IPS-NIHi7 (cell line): ENCODE results near the gene ZFYVE28.

Source experiments
- DNase-seq: peaks from one replicate; pipeline ENCODE4 v3.0.0; 2012; ENCODE audit warnings: mixed read lengths; ENCODE audit errors: extremely low spot score

Gene ZFYVE28

GRCh38 chr4:2304321-2304876 is 114.0 kb downstream of the ZFYVE28 start:
- DNase-seq, result peak; percentile 8

- DNase-seq, result no peak
These were observed 114.6 kb downstream of the ZFYVE28 start for GRCh38 chr4:2303686-2304320.

GRCh38 chr4:2303121-2303685 is 115.2 kb downstream of the ZFYVE28 start:
- DNase-seq, result no peak

GRCh38 chr4:2302387-2303119 is 115.9 kb downstream of the ZFYVE28 start:
- DNase-seq, result no peak

- DNase-seq, result no peak
These were observed 116.6 kb downstream of the ZFYVE28 start for GRCh38 chr4:2301806-2302205.

GRCh38 chr4:2301225-2301642 is 117.2 kb downstream of the ZFYVE28 start:
- peak; percentile 10 for DNase-seq

GRCh38 chr4:2300431-2301224 is 117.8 kb downstream of the ZFYVE28 start:
- peak; percentile 8 for DNase-seq

- DNase-seq, result no peak
These were observed 118.7 kb downstream of the ZFYVE28 start for GRCh38 chr4:2299794-2300193.

- no peak for DNase-seq
These were observed 119.9 kb downstream of the ZFYVE28 start for GRCh38 chr4:2298532-2298991.

- no peak for DNase-seq
These were observed 120.6 kb downstream of the ZFYVE28 start for GRCh38 chr4:2297606-2298531.

- no peak for DNase-seq
These were observed 121.5 kb downstream of the ZFYVE28 start for GRCh38 chr4:2296631-2297601.

GRCh38 chr4:2295900-2296442 is 122.5 kb downstream of the ZFYVE28 start:
- no peak for DNase-seq

- DNase-seq, result no peak
These were observed 122.9 kb downstream of the ZFYVE28 start for GRCh38 chr4:2295500-2295899.

- no peak for DNase-seq
These were observed 125.8 kb downstream of the ZFYVE28 start for GRCh38 chr4:2292646-2293108.

GRCh38 chr4:2291705-2292645 is 126.5 kb downstream of the ZFYVE28 start:
- DNase-seq, result no peak

- no peak for DNase-seq
These were observed 127.3 kb downstream of the ZFYVE28 start for GRCh38 chr4:2290974-2291704.

- no peak for DNase-seq
These were observed 128.0 kb downstream of the ZFYVE28 start for GRCh38 chr4:2290488-2290887.
